ENCODE data around the gene IPMK.

The IPMK gene

GRCh38 chr10:58267713-58268453 is at the start of gene IPMK:
Gene IPMK, minus strand, starts transcription at chr10:58267894. Its CDS starts 283 bp downstream, at chr10:58267611.
- CTCF ChIA-PET: interaction anchor here (0.8 to 2.7 kb wide), 5 partner anchors 17 to 115 kb away, joined by 3 to 10 read pairs (median 3); no protein-coding TSS in a partner anchor
- TF ChIP-seq ZNF24 (tag by site-specific recombination; IDR thresholded peaks at IDR 0.05) (peak; percentile 81), PRDM4 (tag by site-specific recombination; IDR thresholded peaks at IDR 0.05) (peak; percentile 66; the same call in 1 of the 2 replicates), GLIS2 (tag by site-specific recombination; IDR thresholded peaks at IDR 0.05) (peak; percentile 64), KLF10 (tag by site-specific recombination; IDR thresholded peaks at IDR 0.05) (peak; percentile 27; the same call in 1 of the 2 replicates), MZF1 (tag by site-specific recombination; IDR thresholded peaks at IDR 0.05; ENCODE audit: borderline replicate concordance) (no peak), ZNF660 (tag by site-specific recombination; IDR thresholded peaks at IDR 0.05) (0 out of 2 replicates have a peak, but pooled peaks have one; percentile 11), BCL11B (tag by site-specific recombination; IDR thresholded peaks at IDR 0.05; ENCODE audit: low read depth) (0 out of 2 replicates have a peak, but pooled peaks have one; percentile 6), ZNF501 (tag by site-specific recombination; IDR thresholded peaks at IDR 0.05) (peak; percentile 37; the same call in 1 of the 2 replicates), ZNF785 (tag by site-specific recombination; IDR thresholded peaks at IDR 0.05) (no peak), ZNF514 (tag by site-specific recombination; IDR thresholded peaks at IDR 0.05) (no peak), ZNF488 (tag by site-specific recombination; IDR thresholded peaks at IDR 0.05) (no peak), KLF16 (tag by site-specific recombination; IDR thresholded peaks at IDR 0.05) (no peak), ZNF155 (tag by site-specific recombination; IDR thresholded peaks at IDR 0.05) (no peak), SP2 (tag by site-specific recombination; IDR thresholded peaks at IDR 0.05) (peak; percentile 82), ZBTB48 (tag by site-specific recombination; IDR thresholded peaks at IDR 0.05) (peak; percentile 79), ZNF692 (tag by site-specific recombination; IDR thresholded peaks at IDR 0.05) (no peak; the same call in 1 of the 2 replicates), ZNF341 (tag by site-specific recombination; IDR thresholded peaks at IDR 0.05; ENCODE audit: low read depth) (peak; percentile 32), KLF1 (tag by site-specific recombination; IDR thresholded peaks at IDR 0.05) (0 out of 2 replicates have a peak, but pooled peaks have one; percentile 22), ZNF2 (tag by site-specific recombination; IDR thresholded peaks at IDR 0.05) (0 out of 2 replicates have a peak, but pooled peaks have one; percentile 19), ZSCAN30 (tag by site-specific recombination; IDR thresholded peaks at IDR 0.05) (0 out of 2 replicates have a peak, but pooled peaks have one; percentile 10), ZNF530 (tag by site-specific recombination; IDR thresholded peaks at IDR 0.05; ENCODE audit: low read depth) (no peak), ZNF335 (tag by site-specific recombination; conservative IDR thresholded peaks at IDR 0.05) (peak; percentile 81), FEZF1 (tag by site-specific recombination; IDR thresholded peaks at IDR 0.05) (no peak), KLF8 (tag by site-specific recombination; IDR thresholded peaks at IDR 0.05) (peak; percentile 70), ZNF830 (tag by site-specific recombination; IDR thresholded peaks at IDR 0.05; ENCODE audit: low read depth) (no peak), ZBTB20 (tag by site-specific recombination; IDR thresholded peaks at IDR 0.05) (peak; percentile 24; the same call in 1 of the 2 replicates), PRDM10 (tag by site-specific recombination; IDR thresholded peaks at IDR 0.05) (peak; percentile 89), ZNF76 (tag by site-specific recombination; IDR thresholded peaks at IDR 0.05; ENCODE audit: borderline replicate concordance, low read depth) (peak; percentile 11; the same call in 1 of the 2 replicates), ZIC2 (tag by site-specific recombination; IDR thresholded peaks at IDR 0.05) (peak; percentile 9; the same call in 1 of the 2 replicates), GLIS1 (tag by site-specific recombination; IDR thresholded peaks at IDR 0.05) (peak; percentile 82)

More at GRCh38 chr10:58267713-58268453, at the start of gene IPMK:
- Histone ChIP-seq H3K4me3 (ENCODE audit: low read depth, low read length) (peak within 1 kb of the TSS; percentile 64), H3K36me3 (ENCODE audit: control insufficient read depth in 2 of 2, insufficient read depth in 1 of 2, low read length in 2 of 2) (no peaks in the 10 kb centered on the region), H3K27ac (ENCODE audit: extremely low read depth, low read depth, low read length) (peak within 1 kb of the TSS; percentile 85), H3K4me1 (ENCODE audit: control insufficient read depth, insufficient read depth, low read length) (peaks cover 6% of the 10 kb centered on the region; the same call in 1 of the 2 replicates), H3K9me3 (ENCODE audit: control insufficient read depth, insufficient read depth, low read depth, low read length) (no peaks in the 10 kb centered on the region)
- POLR2A ChIA-PET: interaction anchor here (0.5 to 2.0 kb wide), 5 partner anchors 12 to 245 kb away, joined by 3 to 13 read pairs (median 3); partner anchors contain the start of genes BICC1 and UBE2D1

All from HEK293 (cell line).